Effector memory CD8-positive, alpha-beta T cell (primary cell): ENCODE results near the gene CDK11B.
"Not testable (repeated sequence)": the region's sequence is repeated elsewhere in the genome, so short reads cannot be mapped to it uniquely, and the experiment has no call there.

Experiments
- ATAC-seq: fragments of 150-1000 bp; cut with Tn5 transposase; replicated peaks from 2 replicates; pipeline ENCODE4 v1.10.0; 2021; ENCODE audit warnings: mild to moderate bottlenecking, moderate library complexity
- DNase-seq, 3 experiments: peaks; one replicate each; pipeline ENCODE4 v3.0.0; 2021
- H3K27ac Mint-ChIP-seq, 2 donors: one replicate each; pipeline ENCODE4 v1.8.0; 2022; ENCODE audit warnings: mild to moderate bottlenecking in 2 of 2, mixed read lengths in 2 of 2, moderate library complexity in 2 of 2
- H3K27me3 Mint-ChIP-seq, 2 donors: one replicate each; pipeline ENCODE4 v1.8.0; 2022; ENCODE audit warnings: mixed read lengths in 2 of 2
- H3K36me3 Mint-ChIP-seq: one replicate; pipeline ENCODE4 v1.8.0; 2022; ENCODE audit warnings: mild to moderate bottlenecking, moderate library complexity, mixed read lengths; ENCODE audit not compliant: insufficient read depth
- H3K4me1 Mint-ChIP-seq, 2 donors: one replicate each; pipeline ENCODE4 v1.8.0; 2022; ENCODE audit warnings: low read depth in 2 of 2, mixed read lengths in 2 of 2
- H3K4me3 Mint-ChIP-seq, 2 donors: one replicate each; pipeline ENCODE4 v1.8.0; 2022; ENCODE audit warnings: mild to moderate bottlenecking in 2 of 2, mixed read lengths in 2 of 2, moderate library complexity in 2 of 2
- H3K9me3 Mint-ChIP-seq, 2 donors: one replicate each; pipeline ENCODE4 v1.8.0; 2022; ENCODE audit warnings: mixed read lengths in 2 of 2

CDK11B gene

DNA sequence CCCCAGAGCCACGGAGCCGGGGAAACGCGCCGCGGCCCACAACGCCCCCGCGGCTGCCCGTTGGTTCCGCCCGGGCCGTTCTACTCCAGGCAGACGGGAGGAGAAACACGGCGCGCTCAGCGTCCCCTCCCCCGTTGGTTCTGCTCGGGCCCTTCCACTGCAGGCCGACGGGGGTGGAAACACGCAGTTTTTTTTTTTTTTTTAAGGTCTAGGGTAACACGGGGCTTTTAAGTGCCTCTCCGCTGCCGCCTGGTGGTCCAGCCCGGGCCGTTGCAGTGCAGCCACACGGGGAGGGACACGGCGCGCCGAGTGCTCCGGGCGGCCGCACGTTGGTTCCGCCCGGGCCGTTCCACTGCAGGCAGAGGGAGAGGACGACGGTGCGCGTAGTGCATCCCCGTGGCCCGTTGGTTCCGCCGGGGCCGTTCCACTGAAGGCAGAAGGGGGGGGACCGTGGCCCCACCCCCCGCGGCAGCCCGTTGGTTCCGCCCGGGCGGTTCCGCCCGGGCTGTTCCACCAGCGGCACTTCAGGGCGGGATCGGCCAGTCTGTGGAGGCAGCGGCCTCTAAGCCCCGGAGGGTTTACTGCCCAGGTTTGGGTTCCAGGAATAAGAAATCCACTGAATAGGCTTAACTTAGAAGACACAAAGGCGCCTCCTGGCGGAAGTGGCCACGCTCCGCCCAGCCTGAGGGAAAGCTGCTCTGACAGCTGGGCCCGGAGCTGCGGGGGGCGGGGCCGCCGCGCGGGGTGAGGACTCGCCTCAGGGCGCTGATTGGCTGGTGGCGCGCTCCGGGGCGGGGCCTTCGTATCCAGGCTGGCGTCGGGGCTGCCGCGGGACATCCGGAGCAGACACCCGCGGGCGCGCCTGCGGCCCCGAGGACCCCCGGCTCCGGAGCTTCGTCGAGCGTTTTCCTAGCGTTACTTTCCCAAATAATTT lies 34.2 kb upstream of the CDK11B start, which contains the start of gene SLC35E2B:
SLC35E2B (minus strand) TSS at position 82 of the 934 bp plus-strand sequence. CDS start 16,096 bp downstream, outside the sequence.
- H3K4me3 Mint-ChIP-seq, result peak within 1 kb of the TSS; percentile 65 to 66
- not testable (repeated sequence) for H3K27me3 Mint-ChIP-seq, H3K9me3 Mint-ChIP-seq, H3K4me1 Mint-ChIP-seq
- H3K27ac Mint-ChIP-seq, result peak within 1 kb of the TSS; percentile 83 to 94
- peak; percentile 74 for ATAC-seq
- H3K36me3 Mint-ChIP-seq, result peaks cover 10% of the 10 kb centered on the region
- peak; percentile 90 to 96 (median 92) for DNase-seq

DNA sequence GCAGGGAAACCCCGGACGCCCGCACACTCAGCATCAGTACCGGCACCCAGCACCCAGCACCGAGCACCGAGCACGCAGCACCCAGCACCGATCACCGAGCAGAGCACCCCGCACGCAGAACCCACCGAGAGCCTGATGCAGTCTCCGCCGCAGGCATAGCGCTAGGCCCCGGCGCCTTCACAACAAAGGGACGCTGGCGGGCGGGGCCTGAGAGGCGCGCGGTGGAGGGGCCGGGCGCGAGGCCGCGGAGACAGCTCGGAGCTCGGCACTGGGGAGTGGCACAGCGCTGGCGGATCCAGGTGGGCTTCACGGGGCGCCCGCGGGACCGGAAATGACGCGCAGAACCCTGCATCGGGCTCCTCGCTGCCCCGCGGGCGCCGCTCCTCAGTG lies 33.5 kb upstream of the CDK11B start:
- DNase-seq (peak in 2 of 3 experiments; percentile 78 to 79), ATAC-seq (peak; percentile 58)
- peaks cover 7 to 11% of the 10 kb centered on the region in 2 donors for H3K4me1 Mint-ChIP-seq
- not testable (repeated sequence) for H3K27me3 Mint-ChIP-seq, H3K9me3 Mint-ChIP-seq
- peak overlapping the region; percentile 65 to 66 for H3K4me3 Mint-ChIP-seq
- H3K36me3 Mint-ChIP-seq, result peaks cover 16% of the 10 kb centered on the region
- H3K27ac Mint-ChIP-seq, result peak overlapping the region; percentile 83 to 94

DNA sequence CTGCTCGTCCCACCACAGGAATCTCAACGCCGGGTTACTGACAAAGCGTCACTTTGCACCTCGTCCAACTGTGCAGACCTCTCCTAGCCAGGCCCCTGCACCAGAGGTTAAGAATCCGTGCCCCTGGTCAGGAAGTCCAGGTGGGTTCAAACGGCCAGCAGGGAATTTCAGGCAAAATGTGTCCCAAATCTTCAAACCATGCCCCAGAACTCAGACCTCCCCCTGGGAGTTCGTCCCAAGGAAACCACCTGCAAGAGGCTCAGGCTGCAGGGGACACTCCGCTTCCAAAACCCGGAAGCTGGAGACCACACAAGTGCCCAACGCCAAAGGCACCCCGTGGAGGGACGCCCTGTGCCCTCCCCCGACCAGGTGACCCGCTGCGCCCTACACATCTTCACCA lies 32.6 kb upstream of the CDK11B start:
- not testable (repeated sequence) for DNase-seq, H3K4me3 Mint-ChIP-seq, H3K27me3 Mint-ChIP-seq, ATAC-seq, H3K27ac Mint-ChIP-seq, H3K9me3 Mint-ChIP-seq
- Mint-ChIP-seq H3K36me3 (peaks cover 16% of the 10 kb centered on the region), H3K4me1 (peaks cover 5 to 11% of the 10 kb centered on the region in 2 donors)

DNA sequence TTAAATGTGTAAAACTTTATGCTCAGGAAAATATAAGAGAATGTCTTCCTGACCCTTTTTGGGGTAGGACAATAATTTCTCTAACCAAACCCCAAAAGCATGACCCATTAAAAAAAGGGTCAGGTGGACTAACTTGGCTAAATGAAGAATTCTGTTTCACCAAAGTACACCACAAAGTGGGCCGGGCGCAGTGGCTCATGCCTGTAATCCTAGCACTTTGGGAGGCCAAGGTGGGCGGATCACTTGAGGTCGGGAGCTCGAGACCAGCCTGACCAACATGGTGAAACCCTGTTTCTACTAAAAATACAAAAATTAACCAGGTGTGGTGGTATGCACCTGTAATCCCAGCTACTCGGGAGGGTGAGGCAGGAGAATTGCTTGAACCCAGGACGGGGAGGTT lies 30.7 kb upstream of the CDK11B start:
- not testable (repeated sequence) for DNase-seq, H3K9me3 Mint-ChIP-seq, H3K27me3 Mint-ChIP-seq, ATAC-seq, H3K27ac Mint-ChIP-seq
- Mint-ChIP-seq H3K36me3 (peaks cover 25% of the 10 kb centered on the region), H3K4me1 (peaks cover 5 to 16% of the 10 kb centered on the region in 2 donors), H3K4me3 (peak overlapping the region in 1 of 2 donors; percentile 19)

DNA sequence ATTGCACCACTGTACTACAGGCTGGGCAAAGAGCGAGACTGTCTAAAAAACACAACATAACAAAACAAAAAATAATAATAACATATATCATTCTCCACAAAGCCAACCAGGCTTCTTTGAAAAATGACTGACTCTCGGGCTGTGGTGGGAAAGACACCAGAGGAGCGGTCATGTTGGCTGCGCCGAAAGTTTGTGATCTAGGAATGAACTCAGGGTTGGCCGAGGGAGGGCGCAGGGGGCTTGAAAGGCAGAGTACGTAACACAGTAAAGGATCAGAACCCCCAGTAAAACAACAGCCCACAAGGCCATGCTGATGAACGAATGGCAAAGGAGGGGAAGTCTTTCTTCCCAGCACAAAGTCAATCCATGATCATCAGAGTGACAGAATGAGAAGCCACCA lies 29.0 kb upstream of the CDK11B start:
- no peaks in the 10 kb centered on the region for H3K9me3 Mint-ChIP-seq
- H3K36me3 Mint-ChIP-seq, result peaks cover 29% of the 10 kb centered on the region
- ATAC-seq (no peak), DNase-seq (no peak)
- no peaks in the 10 kb centered on the region for H3K27me3 Mint-ChIP-seq
- H3K4me1 Mint-ChIP-seq, result peaks cover 11 to 16% of the 10 kb centered on the region in 2 donors
- peak overlapping the region in 1 of 2 donors; percentile 14 for H3K4me3 Mint-ChIP-seq
- no peak overlapping the region for H3K27ac Mint-ChIP-seq

DNA sequence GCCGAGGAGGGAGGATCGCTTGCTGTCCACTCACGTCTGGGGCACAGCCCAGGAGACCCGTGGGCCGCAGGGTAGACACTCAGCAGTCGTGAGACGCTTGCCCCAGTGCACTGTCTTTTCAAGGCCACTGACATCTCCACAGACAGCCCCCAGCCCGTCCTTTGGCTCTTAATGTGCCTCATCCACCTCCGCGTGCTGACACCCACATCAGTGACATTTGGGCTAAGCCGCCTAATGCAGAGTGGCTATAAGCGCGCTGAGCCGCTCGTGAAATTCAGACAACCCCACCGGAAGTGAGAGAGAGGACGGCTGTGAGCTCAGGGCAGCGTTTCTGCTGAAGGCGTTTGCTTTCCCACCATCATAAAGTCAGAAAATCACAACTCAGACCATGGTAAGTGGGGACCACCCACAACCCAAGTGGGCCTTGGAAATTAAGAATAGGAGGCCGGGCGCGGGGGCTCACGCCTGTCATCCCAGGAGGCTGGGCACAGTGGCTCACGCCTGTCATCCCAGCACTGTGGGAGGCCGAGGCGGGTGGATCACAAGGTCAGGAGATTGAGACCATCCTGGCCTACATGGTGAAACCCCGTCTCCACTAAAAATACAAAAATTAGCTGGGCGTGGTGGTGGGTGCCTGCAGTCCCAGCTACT lies 25.4 kb upstream of the CDK11B start:
- H3K36me3 Mint-ChIP-seq, result peaks cover 21% of the 10 kb centered on the region
- no peak for ATAC-seq

DNA sequence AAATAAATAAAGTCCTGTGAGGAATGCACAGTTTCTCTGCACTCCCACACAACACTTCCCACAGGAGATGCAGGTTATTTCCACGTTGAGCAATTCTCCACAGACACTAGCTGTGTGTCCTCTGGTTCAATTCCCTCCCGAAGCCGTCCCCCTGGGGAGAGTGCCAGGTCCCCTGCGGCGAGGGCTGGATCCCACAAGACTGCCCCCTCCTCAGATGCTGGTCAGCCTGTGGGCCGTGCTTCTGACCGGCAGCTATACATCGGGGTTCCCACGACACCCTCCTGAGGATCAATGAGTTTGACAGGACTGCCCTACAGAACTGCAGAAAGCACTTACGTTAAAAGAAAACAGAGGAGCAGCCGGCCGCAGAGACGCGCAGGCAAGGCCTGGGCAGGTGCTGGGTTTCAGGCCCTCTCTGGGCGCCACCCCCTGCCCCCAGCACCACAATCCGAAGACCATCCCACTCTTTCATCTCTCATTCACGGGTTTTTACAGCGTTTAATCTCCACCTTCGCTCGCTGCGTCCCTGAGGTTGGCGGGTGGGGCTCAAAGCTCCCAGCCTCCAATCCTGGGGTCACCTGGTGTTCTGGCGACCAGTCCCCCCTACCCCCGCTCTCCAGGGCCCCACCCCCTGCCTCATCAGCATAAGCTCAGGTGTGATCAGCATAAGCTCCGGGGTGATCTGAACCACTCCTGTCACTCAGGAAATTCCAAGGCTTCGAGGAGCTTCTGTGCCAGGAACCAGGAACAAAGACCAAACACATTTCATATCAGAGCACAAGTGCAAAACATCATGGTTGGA lies 24.5 kb upstream of the CDK11B start:
- Mint-ChIP-seq H3K27ac (peak overlapping the region in 1 of 2 donors; percentile 69), H3K4me1 (peaks cover 22 to 23% of the 10 kb centered on the region in 2 donors), H3K36me3 (peaks cover 21% of the 10 kb centered on the region)

More for the DNA sequence above, 25.4 kb upstream of the CDK11B start:
- Mint-ChIP-seq H3K9me3 (no peaks in the 10 kb centered on the region), H3K27ac (peak overlapping the region in 1 of 2 donors; percentile 69), H3K4me1 (peaks cover 17 to 19% of the 10 kb centered on the region in 2 donors), H3K4me3 (peak overlapping the region in 1 of 2 donors; percentile 41), H3K27me3 (no peaks in the 10 kb centered on the region)
- DNase-seq, result no peak

DNA sequence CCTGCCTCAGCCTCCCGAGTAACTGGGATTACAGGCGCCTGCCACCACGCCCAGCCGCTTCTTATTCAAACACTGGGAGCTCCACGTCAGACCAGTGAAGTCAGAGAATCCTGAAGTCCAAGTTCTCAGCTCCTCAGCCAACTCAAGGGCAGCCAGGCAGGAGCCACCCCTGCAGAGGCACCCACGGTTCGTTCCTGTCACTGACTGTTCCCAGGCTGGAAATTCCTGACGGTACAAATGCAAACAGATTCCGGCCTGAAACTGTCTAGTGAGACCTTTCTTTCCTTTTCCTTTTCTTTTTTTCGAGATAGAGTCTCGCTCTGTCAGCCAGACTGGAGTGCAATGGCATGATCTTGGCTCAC lies 22.1 kb upstream of the CDK11B start:
- Mint-ChIP-seq H3K4me1 (peaks cover 27 to 28% of the 10 kb centered on the region in 2 donors), H3K36me3 (peaks cover 12% of the 10 kb centered on the region), H3K27me3 (no peaks in the 10 kb centered on the region), H3K9me3 (no peaks in the 10 kb centered on the region), H3K27ac (no peak overlapping the region), H3K4me3 (peak overlapping the region in 1 of 2 donors; percentile 19)
- no peak for DNase-seq
- no peak for ATAC-seq

More for the DNA sequence above, 24.5 kb upstream of the CDK11B start:
- H3K27me3 Mint-ChIP-seq, result no peaks in the 10 kb centered on the region
- DNase-seq, result no peak
- H3K4me3 Mint-ChIP-seq, result peak overlapping the region in 1 of 2 donors; percentile 41
- no peaks in the 10 kb centered on the region for H3K9me3 Mint-ChIP-seq
- no peak for ATAC-seq

DNA sequence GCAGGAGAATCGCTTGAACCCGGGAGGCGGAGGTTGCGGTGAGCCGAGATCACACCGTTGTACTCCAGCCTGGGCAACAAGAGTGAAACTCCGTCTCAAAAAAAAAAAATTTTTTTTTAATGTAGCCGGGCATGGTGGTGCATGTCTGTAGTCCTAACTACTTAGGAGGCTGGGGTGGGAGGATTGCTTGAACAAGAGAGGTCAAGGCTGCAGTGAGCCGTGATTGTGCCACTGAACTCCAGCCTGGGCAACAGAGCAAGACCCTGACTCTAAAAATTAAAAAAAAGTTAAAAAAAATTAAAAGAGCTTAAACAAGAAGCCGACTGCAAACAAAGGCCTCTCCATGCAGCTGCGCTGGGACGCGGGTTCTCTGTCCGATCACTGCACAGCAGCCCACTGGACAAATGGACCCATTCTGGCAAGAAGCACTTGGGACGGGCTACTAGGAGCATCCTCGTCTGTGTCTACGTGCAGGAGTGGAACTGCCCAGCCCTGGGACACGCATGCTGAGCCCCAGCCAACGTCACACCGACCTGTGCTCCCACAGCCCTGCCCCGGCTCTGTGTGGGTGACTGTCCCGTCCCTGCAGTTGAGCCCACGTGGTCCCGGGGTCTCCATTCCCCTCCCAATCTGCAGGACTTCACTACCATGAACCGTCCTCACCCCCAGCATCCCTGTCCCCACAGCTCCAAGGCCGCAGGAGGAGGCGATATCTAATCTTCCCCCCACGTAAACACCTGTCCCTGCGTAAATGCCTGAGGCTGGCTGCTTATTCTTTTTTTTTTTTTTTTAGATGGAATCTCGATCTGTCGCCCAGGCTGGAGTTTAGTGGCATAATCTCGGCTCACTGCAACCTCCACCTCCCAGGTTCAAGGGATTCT lies 21.5 kb upstream of the CDK11B start:
- Mint-ChIP-seq H3K27me3 (no peaks in the 10 kb centered on the region), H3K36me3 (peaks cover 7% of the 10 kb centered on the region), H3K4me1 (peaks cover 25 to 28% of the 10 kb centered on the region in 2 donors), H3K27ac (no peak overlapping the region), H3K9me3 (no peaks in the 10 kb centered on the region), H3K4me3 (peak overlapping the region in 1 of 2 donors; percentile 19)
- no peak for DNase-seq
- no peak for ATAC-seq

DNA sequence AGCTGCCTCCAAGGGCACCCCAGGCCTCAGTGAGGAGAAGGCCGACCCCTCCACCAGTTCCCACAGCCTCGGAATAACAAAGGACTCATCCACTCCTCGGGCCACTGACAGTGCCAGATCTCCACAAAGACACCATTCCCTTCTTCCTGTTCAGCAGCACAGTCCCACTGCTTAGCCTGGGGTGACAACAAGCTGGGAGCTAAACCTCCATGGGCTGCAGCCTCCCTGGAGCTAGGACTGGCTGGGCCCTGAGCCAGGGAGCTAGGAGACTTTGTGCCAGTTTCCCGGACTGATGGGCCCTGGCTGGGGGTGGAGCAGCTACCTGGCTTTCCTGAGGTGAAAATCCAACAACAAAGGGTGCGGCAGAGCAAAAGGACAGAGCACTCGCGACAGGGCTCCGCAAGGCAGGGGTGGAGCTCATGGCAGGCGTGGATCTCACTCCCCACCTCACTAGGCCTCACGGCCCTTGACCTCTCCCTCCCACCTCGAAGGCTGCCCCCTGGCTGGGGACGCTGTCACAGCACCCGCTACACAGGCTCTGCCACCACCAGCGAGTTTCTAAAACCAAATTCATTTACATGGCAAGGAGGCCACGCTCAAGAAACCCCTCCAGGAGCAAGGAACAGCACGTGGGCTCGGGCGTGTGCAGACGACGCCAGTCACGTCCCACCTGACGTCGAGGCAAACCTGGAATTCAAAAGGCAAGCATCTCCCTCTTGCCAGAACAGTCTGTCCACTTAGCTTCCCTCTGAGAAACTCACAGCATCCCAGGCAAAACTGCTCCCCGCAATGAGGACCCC lies 20.0 kb upstream of the CDK11B start:
- peak; percentile 15 to 38 (median 35) for DNase-seq
- H3K36me3 Mint-ChIP-seq, result peaks cover 9% of the 10 kb centered on the region
- peak overlapping the region; percentile 92 to 96 for H3K27ac Mint-ChIP-seq
- H3K27me3 Mint-ChIP-seq, result no peaks in the 10 kb centered on the region
- H3K4me1 Mint-ChIP-seq, result peaks cover 22 to 27% of the 10 kb centered on the region in 2 donors
- H3K9me3 Mint-ChIP-seq, result no peaks in the 10 kb centered on the region
- H3K4me3 Mint-ChIP-seq, result peak overlapping the region; percentile 86 to 91
- peak; percentile 44 for ATAC-seq

DNA sequence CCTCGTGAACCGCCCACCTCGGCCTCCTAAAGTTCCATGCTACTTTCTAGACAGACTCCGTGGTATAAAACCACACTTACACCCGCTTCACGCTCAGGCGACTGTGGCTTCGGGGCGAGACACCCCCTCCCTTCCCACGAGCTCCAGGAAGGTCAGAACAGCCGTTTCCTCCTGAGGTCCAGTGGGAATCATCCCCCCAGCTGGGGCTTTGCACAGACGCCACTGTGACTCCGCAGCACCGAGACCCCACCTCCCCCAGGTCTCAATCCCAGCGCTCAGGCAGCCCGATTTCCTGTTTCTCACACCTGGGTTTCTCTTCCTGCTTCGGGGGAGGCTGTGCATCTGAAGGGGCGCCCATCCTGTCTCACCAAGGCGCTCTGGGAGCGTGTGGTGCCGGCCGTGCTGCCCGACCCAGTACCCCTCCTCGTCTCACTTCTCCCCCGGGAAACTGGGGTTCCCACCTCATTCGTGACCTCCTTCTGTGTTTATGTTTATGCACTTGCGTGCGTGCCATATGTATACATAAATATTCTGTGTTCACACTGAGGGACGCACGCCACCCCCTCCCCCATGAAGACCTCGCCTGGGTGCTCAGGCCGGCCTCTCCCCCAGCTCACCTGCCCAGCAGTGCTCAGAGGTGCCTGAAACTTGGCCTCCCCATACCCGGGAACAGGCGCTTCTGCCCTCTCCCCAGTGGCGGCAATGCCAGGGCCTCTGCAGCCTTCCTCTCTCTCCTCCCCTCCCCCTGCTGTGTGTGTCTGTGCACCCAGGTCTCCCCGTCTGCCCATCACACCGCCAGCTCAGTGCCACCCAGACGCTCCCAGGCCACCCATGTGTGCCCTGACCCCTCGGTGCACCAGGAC lies 19.1 kb upstream of the CDK11B start:
- H3K9me3 Mint-ChIP-seq, result no peaks in the 10 kb centered on the region
- ATAC-seq, result peak; percentile 66
- peak overlapping the region; percentile 92 to 96 for H3K27ac Mint-ChIP-seq
- peaks cover 22 to 23% of the 10 kb centered on the region in 2 donors for H3K4me1 Mint-ChIP-seq
- H3K36me3 Mint-ChIP-seq, result peaks cover 17% of the 10 kb centered on the region
- peak; percentile 31 to 49 (median 42) for DNase-seq
- H3K4me3 Mint-ChIP-seq, result peak overlapping the region; percentile 86 to 91
- no peaks in the 10 kb centered on the region for H3K27me3 Mint-ChIP-seq
